H1 (cell line): ENCODE results near the gene PNMA6A. TPM values are rescaled to one million over a fixed set of nuclear protein-coding genes. Genes with fewer than 3 reads are reported as not detected.

Experiments used
- CTCF ChIA-PET: fragments of 300-600 bp; sonication (Branson Sonifier 250); formaldehyde crosslinking; loops from one replicate; lab custom pipeline; 2021; ENCODE audit not compliant: partially characterized antibody; lab: Charles Lee
- POLR2A ChIA-PET: fragments of 300-600 bp; sonication (Branson Sonifier 250); formaldehyde crosslinking; loops from one replicate; lab custom pipeline; 2021; ENCODE audit warnings: inconsistent platforms; ENCODE audit not compliant: partially characterized antibody; lab: Charles Lee
- DNase-seq, 2 experiments: peaks; one replicate each; pipeline versions ENCODE4 v3.0.0 to v3.0.0-alpha.2; 2010 to 2022; ENCODE audit warnings: low spot score in 2 of 2, low read depth in 1 of 2, mixed read lengths in 1 of 2
- FAIRE-seq: peaks from 2 replicates; lab custom pipeline; 2011; peaks lifted over from hg19 to GRCh38; lab: Jason Lieb, UNC
- H2AFZ ChIP-seq: 2 replicates; pipeline ENCODE4 v1.8.1; 2012; ENCODE audit warnings: low read length, inconsistent platforms
- H2AK5ac ChIP-seq: 2 replicates; pipeline ENCODE4 v1.6.1; 2013; ENCODE audit warnings: low read depth, low read length
- H2BK120ac ChIP-seq: replicated peaks from 2 replicates; pipeline ENCODE3; 2013; ENCODE audit warnings: low read depth, low read length, inconsistent platforms
- H2BK12ac ChIP-seq: 2 replicates; pipeline ENCODE4 v1.6.1; 2013; ENCODE audit warnings: low read depth, low read length
- H2BK15ac ChIP-seq: 2 replicates; pipeline ENCODE4 v1.6.1; 2013; ENCODE audit warnings: low read length
- H2BK20ac ChIP-seq: 2 replicates; pipeline ENCODE4 v1.6.1; 2013; ENCODE audit warnings: low read length
- H2BK5ac ChIP-seq: 2 replicates; pipeline ENCODE4 v1.6.1; 2013; ENCODE audit warnings: low read depth, low read length
- H3K14ac ChIP-seq: 2 replicates; pipeline ENCODE4 v1.6.1; 2013; ENCODE audit warnings: inconsistent platforms; ENCODE audit not compliant: insufficient read length
- H3K18ac ChIP-seq: 2 replicates; pipeline ENCODE4 v1.6.1; 2013; ENCODE audit warnings: low read length; ENCODE audit errors: extremely low read depth
- H3K23ac ChIP-seq: 2 replicates; pipeline ENCODE4 v1.6.1; 2013; ENCODE audit warnings: inconsistent platforms; ENCODE audit not compliant: insufficient read length
- H3K23me2 ChIP-seq: 2 replicates; pipeline ENCODE4 v1.6.1; 2013; ENCODE audit warnings: low read depth, low read length
- H3K27ac ChIP-seq: 2 replicates; pipeline ENCODE4 v1.6.1; 2011; ENCODE audit warnings: low read depth, low read length, inconsistent platforms
- H3K27me3 ChIP-seq, 4 experiments: replicated peaks in 1 of 4; 1 replicate in 1 of 4; 2 replicates in 3 of 4; pipeline versions ENCODE4 v1.6.1 to v1.8.1; 2011 to 2013; ENCODE audit warnings: low read length in 3 of 4, mild to moderate bottlenecking in 3 of 4, inconsistent platforms in 2 of 4, mixed read lengths in 2 of 4, moderate library complexity in 1 of 4; ENCODE audit not compliant: control insufficient read depth in 3 of 4, insufficient read depth in 3 of 4; ENCODE audit errors: extremely low read depth in 1 of 4
- H3K36me3 ChIP-seq, 4 experiments: 2 replicates each; pipeline versions ENCODE4 v1.6.1 to v1.8.1; 2011 to 2013; ENCODE audit warnings: mild to moderate bottlenecking in 4 of 4, low read length in 3 of 4, moderate library complexity in 2 of 4, control low read depth in 1 of 4, inconsistent platforms in 1 of 4; ENCODE audit not compliant: insufficient read depth in 4 of 4, control insufficient read depth in 2 of 4
- H3K4ac ChIP-seq: replicated peaks from 2 replicates; pipeline ENCODE3; 2013; ENCODE audit warnings: low read length, low read depth, mixed read lengths, inconsistent platforms; ENCODE audit not compliant: insufficient read length
- H3K4me1 ChIP-seq, 4 experiments: replicated peaks in 1 of 4; 1 replicate in 1 of 4; 2 replicates in 3 of 4; pipeline versions ENCODE4 v1.6.1 to v1.8.1; 2011 to 2013; ENCODE audit warnings: low read length in 3 of 4, inconsistent platforms in 2 of 4, mixed read lengths in 1 of 4; ENCODE audit not compliant: insufficient read depth in 4 of 4, control insufficient read depth in 3 of 4
- H3K4me2 ChIP-seq, 2 experiments: 2 replicates each; pipeline versions ENCODE4 v1.6.1 to v1.8.1; 2011 to 2013; ENCODE audit warnings: low read depth in 2 of 2, low read length in 2 of 2, control low read depth in 1 of 2, inconsistent platforms in 1 of 2, mild to moderate bottlenecking in 1 of 2; ENCODE audit not compliant: insufficient read depth in 1 of 2
- H3K4me3 ChIP-seq, 4 experiments: fragments of 200-600, 300-600 bp in 1 of 4; sonication (generic), shearing (Covaris generic), sonication (Bioruptor Twin) in 1 of 4; 2 replicates each; pipeline versions ENCODE4 v1.5.1 to v1.8.1; 2011 to 2016; ENCODE audit warnings: low read length in 4 of 4, low read depth in 3 of 4, control low read depth in 2 of 4, inconsistent platforms in 2 of 4, mild to moderate bottlenecking in 2 of 4, mixed read lengths in 1 of 4, moderate library complexity in 1 of 4; ENCODE audit not compliant: insufficient read depth in 2 of 4; ENCODE audit errors: extremely low read depth in 1 of 4
- H3K56ac ChIP-seq: replicated peaks from 2 replicates; pipeline ENCODE3; 2013; ENCODE audit warnings: low read depth, mild to moderate bottlenecking, mixed read lengths, low read length, inconsistent platforms; ENCODE audit not compliant: insufficient read length
- H3K79me1 ChIP-seq: 2 replicates; pipeline ENCODE4 v1.6.1; 2013; ENCODE audit warnings: low read depth, low read length, control low read depth
- H3K79me2 ChIP-seq, 2 experiments: 2 replicates each; pipeline versions ENCODE4 v1.6.1 to v1.8.1; 2012 to 2013; ENCODE audit warnings: low read length in 2 of 2, mild to moderate bottlenecking in 2 of 2, inconsistent platforms in 1 of 2; ENCODE audit not compliant: insufficient read depth in 2 of 2, control insufficient read depth in 1 of 2
- H3K9ac ChIP-seq, 4 experiments: replicated peaks in 1 of 4; 1 replicate in 1 of 4; 2 replicates in 3 of 4; pipeline versions ENCODE4 v1.6.1 to v1.8.1; 2011 to 2013; ENCODE audit warnings: low read depth in 3 of 4, low read length in 3 of 4, control low read depth in 2 of 4, mild to moderate bottlenecking in 2 of 4, moderate library complexity in 2 of 4, inconsistent platforms in 1 of 4; ENCODE audit errors: extremely low read depth in 1 of 4
- H3K9me3 ChIP-seq, 2 experiments: 2 replicates each; pipeline versions ENCODE4 v1.6.1 to v1.8.1; 2012 to 2013; ENCODE audit warnings: mild to moderate bottlenecking in 2 of 2, moderate library complexity in 2 of 2, control low read depth in 1 of 2, inconsistent platforms in 1 of 2, low read depth in 1 of 2, low read length in 1 of 2, mixed read lengths in 1 of 2; ENCODE audit not compliant: insufficient read depth in 2 of 2
- H4K20me1 ChIP-seq, 2 experiments: replicated peaks in 1 of 2; 2 replicates each; pipeline versions ENCODE3 to v1.8.1; 2011 to 2013; ENCODE audit warnings: inconsistent platforms in 2 of 2, low read length in 2 of 2, mild to moderate bottlenecking in 1 of 2; ENCODE audit not compliant: insufficient read depth in 2 of 2, control insufficient read depth in 1 of 2
- H4K5ac ChIP-seq: 2 replicates; pipeline ENCODE4 v1.6.1; 2013; ENCODE audit warnings: low read length, low read depth, mixed read lengths, inconsistent platforms; ENCODE audit not compliant: insufficient read length
- H4K8ac ChIP-seq: 2 replicates; pipeline ENCODE4 v1.8.0; 2013; ENCODE audit warnings: mild to moderate bottlenecking, moderate library complexity, low read length, inconsistent platforms; ENCODE audit not compliant: insufficient read depth; ENCODE audit errors: extremely low read depth
- H4K91ac ChIP-seq: replicated peaks from 2 replicates; pipeline ENCODE3; 2013; ENCODE audit warnings: low read length, mixed read lengths, inconsistent platforms; ENCODE audit not compliant: insufficient read length
- CEBPB ChIP-seq: IDR thresholded peaks from 2 replicates; pipeline ENCODE4 v1.6.1; 2012; ENCODE audit warnings: low read depth, low read length
- CHD2 ChIP-seq: IDR thresholded peaks from 2 replicates; pipeline ENCODE4 v1.6.1; 2012; ENCODE audit warnings: low read length, improper control_type of control experiment
- FOSL1 ChIP-seq: IDR thresholded peaks from 2 replicates; pipeline ENCODE4 v1.6.1; 2011; ENCODE audit warnings: mild to moderate bottlenecking, low read depth, low read length, moderate library complexity; ENCODE audit not compliant: insufficient read depth
- KDM1A ChIP-seq: fragments of 200-600, 300-600 bp; sonication (generic); IDR thresholded peaks from 2 replicates; pipeline ENCODE4 v1.7.1; 2016; ENCODE audit warnings: mild to moderate bottlenecking, low read length, borderline replicate concordance
- MAFK ChIP-seq: IDR thresholded peaks from 2 replicates; pipeline ENCODE4 v1.6.1; 2012; ENCODE audit warnings: low read depth, mild to moderate bottlenecking, improper control_type of control experiment, low read length
- SRF ChIP-seq: IDR thresholded peaks from 2 replicates; pipeline ENCODE4 v1.6.1; 2011; ENCODE audit warnings: mild to moderate bottlenecking, low read depth, low read length, moderate library complexity
- TAF1 ChIP-seq: IDR thresholded peaks from 2 replicates; pipeline ENCODE4 v1.6.1; 2011; ENCODE audit warnings: mild to moderate bottlenecking, low read depth, low read length
- WGBS, 2 experiments: shearing (Covaris generic) in 1 of 2; methylation state at CpG; one replicate each; pipeline versions ENCODE4 v1.1.6 to v1.1.7; 2013 to 2015; ENCODE audit warnings: low lambda C conversion rate in 2 of 2, mixed read lengths in 2 of 2, inconsistent platforms in 1 of 2, low coverage in 1 of 2, missing lambda C conversion rate in 1 of 2; ENCODE audit not compliant: insufficient replicate concordance in 2 of 2, insufficient coverage in 1 of 2, insufficient read length in 1 of 2; ENCODE audit errors: extremely low coverage in 1 of 2, missing lambda C conversion rate in 1 of 2; 5-methylcytosine and 5-hydroxymethylcytosine counted together
- polyA plus RNA-seq, 7 experiments: library from polyadenylated mRNA; depleted of rRNA in 3 of 7; stranded (reverse) in 5 of 7; unstranded in 2 of 7; fragments of >200 nt in 5 of 7; fragments of 200-250 nt in 2 of 7; gene quantifications; 1 replicate in 5 of 7; 2 replicates in 1 of 7; 4 replicates in 1 of 7; pipeline versions ENCODE4 v1.2.1 to v1.2.3, GENCODE V29; 2011 to 2013; ENCODE audit warnings: missing spikeins in 2 of 7, mixed read lengths in 2 of 7
- total RNA-seq: library from RNA; stranded (reverse); fragmentation: NEBNext Ultra II Directional; extraction: Animal tissue kit (Norgen Biotek cat#: 25700); gene quantifications from 2 replicates; pipeline ENCODE4 v1.2.1, GENCODE V29; 2021
- TF ChIP-seq, protein P1 (sequence below): IDR thresholded peaks from 2 replicates; pipeline ENCODE4 v1.6.1; 2012; ENCODE audit warnings: low read length, inconsistent platforms

The PNMA6A gene
- total and polyA plus RNA-seq, 2 of the 8 experiments (the other 6 are each of a cell fraction or from before 2014, with no cell fraction given) = 2.2 to 5.7 TPM

DNA sequence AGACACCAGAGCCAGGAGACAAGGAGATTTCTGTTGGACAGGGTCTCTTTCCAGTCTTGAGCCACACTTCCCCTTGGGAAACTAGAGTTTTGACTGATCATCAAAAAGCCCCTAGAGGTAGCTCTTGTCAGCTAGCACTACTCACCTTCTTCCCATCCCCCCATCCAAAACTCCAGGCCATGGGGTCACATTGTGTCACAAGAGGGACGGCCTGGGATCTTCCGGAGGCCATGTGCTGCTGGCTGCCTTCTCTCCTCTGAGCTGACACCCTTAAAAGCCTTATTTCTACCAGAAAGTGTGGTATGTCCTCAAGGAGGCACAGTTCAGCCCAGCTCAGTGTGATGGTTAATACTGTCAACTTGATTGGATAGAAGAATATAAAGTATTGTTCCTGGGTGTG is 8.2 kb upstream of the PNMA6A start:
- Histone ChIP-seq H4K91ac (no peak overlapping the region), H2AK5ac (no peak overlapping the region), H4K5ac (no peak overlapping the region), H3K4me3 (no peak overlapping the region), H2BK12ac (no peak overlapping the region), H3K9ac (no peak overlapping the region), H3K18ac (no peak overlapping the region), H2BK120ac (no peak overlapping the region), H3K56ac (no peak overlapping the region), H3K9me3 (no peaks in the 10 kb centered on the region), H2BK15ac (no peak overlapping the region), H2BK20ac (no peak overlapping the region), H3K79me1 (no peaks in the 10 kb centered on the region), H3K23ac (no peak overlapping the region), H3K4me2 (no peak overlapping the region), H3K4me1 (peaks cover 0 to 3% (median 1%) of the 10 kb centered on the region in 4 experiments; a peak in 2 of 7 replicates), H2AFZ (no peak overlapping the region), H3K27ac (no peak overlapping the region), H3K36me3 (no peaks in the 10 kb centered on the region), H3K23me2 (no peaks in the 10 kb centered on the region), H3K79me2 (no peaks in the 10 kb centered on the region), H2BK5ac (no peak overlapping the region), H3K27me3 (no peaks in the 10 kb centered on the region), H3K4ac (no peak overlapping the region), H3K14ac (no peak overlapping the region), H4K20me1 (peaks cover 0 to 1% of the 10 kb centered on the region in 2 experiments), H4K8ac (no peak overlapping the region)
- TF ChIP-seq CEBPB (no peak), SRF (no peak), CHD2 (no peak), MAFK (no peak), FOSL1 (no peak), TAF1 (no peak), KDM1A (no peak)
- TF ChIP-seq, protein P1, sequence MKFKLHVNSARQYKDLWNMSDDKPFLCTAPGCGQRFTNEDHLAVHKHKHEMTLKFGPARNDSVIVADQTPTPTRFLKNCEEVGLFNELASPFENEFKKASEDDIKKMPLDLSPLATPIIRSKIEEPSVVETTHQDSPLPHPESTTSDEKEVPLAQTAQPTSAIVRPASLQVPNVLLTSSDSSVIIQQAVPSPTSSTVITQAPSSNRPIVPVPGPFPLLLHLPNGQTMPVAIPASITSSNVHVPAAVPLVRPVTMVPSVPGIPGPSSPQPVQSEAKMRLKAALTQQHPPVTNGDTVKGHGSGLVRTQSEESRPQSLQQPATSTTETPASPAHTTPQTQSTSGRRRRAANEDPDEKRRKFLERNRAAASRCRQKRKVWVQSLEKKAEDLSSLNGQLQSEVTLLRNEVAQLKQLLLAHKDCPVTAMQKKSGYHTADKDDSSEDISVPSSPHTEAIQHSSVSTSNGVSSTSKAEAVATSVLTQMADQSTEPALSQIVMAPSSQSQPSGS = no peak
- ChIA-PET POLR2A (interaction anchor here (1.0 kb wide), 1 partner anchor 20 kb away, joined by 3 read pairs; no protein-coding TSS in a partner anchor), CTCF (interaction anchor here (0.7 to 1.4 kb wide), 2 partner anchors 25 to 282 kb away, joined by 3 to 4 read pairs; no protein-coding TSS in a partner anchor)
- DNase-seq (no peak), FAIRE-seq (no peak)
- 59% methylated on average over 2 of the region's 2 CpGs; no CpG with 5 or more reads in 1 of the 2 experiments for WGBS, 2 experiments
